ENCODE measurements around the gene CCDC149. TPM values are rescaled to one million over a fixed set of nuclear protein-coding genes. Genes with fewer than 3 reads are reported as not detected.

CCDC149 gene
- total RNA-seq, 4 donors from 2014 or later = 2.8 to 10.0 (median 4.8) TPM

DNA sequence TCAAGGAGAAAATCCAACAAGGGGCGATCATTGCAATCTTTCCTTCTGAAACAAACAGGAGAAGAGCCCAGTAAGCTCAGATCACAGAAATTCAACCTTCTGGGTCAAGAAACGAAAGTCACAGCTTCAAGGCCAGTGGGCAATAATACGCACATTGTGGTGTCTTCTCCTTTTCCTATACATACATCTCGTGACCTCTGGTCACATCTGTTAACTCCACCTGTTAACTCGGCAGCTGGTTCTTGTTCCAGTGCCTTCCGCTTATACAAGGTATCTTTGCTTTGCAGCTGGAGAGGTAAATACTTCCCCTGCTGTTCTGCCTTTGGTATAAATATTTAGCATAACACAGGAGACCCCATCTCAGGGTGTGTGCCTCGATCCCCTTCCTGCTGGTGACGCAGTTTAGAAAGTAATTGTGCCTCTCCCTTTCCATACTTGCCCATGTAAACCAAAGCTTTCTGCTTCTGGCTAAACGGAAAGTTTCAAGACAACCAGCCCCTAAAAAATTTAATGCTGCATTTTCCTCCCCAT, 45.0 kb downstream of the CCDC149 start:
- DNase-seq = no peak
- TF ChIP-seq, protein P1, sequence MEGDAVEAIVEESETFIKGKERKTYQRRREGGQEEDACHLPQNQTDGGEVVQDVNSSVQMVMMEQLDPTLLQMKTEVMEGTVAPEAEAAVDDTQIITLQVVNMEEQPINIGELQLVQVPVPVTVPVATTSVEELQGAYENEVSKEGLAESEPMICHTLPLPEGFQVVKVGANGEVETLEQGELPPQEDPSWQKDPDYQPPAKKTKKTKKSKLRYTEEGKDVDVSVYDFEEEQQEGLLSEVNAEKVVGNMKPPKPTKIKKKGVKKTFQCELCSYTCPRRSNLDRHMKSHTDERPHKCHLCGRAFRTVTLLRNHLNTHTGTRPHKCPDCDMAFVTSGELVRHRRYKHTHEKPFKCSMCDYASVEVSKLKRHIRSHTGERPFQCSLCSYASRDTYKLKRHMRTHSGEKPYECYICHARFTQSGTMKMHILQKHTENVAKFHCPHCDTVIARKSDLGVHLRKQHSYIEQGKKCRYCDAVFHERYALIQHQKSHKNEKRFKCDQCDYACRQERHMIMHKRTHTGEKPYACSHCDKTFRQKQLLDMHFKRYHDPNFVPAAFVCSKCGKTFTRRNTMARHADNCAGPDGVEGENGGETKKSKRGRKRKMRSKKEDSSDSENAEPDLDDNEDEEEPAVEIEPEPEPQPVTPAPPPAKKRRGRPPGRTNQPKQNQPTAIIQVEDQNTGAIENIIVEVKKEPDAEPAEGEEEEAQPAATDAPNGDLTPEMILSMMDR (IDR thresholded peaks at IDR 0.05 in 4 of 5, conservative IDR thresholded peaks at IDR 0.05 in 1 of 5) = no peak
- no peak for TF ChIP-seq POLR2A (IDR thresholded peaks at IDR 0.05)
- no peak overlapping the region for H3K27ac ChIP-seq
- H3K4me3 ChIP-seq = no peak overlapping the region
- H3K9me3 ChIP-seq = peaks cover 0 to 6% (median 0%) of the 10 kb centered on the region in 3 donors
- in situ Hi-C loops (cut with MboI; ENCODE audit: low sequenced_read_pairs in 4 of 4) (no loop called here), intact Hi-C loops (cut with DNase I; ENCODE audit: low total_unique reads) (no loop called here)
- no peak for ATAC-seq
- H3K27me3 ChIP-seq = no peaks in the 10 kb centered on the region
- H3K4me1 ChIP-seq = no peaks in the 10 kb centered on the region
- peaks cover 0 to 12% of the 10 kb centered on the region in 2 donors for H3K36me3 ChIP-seq

DNA sequence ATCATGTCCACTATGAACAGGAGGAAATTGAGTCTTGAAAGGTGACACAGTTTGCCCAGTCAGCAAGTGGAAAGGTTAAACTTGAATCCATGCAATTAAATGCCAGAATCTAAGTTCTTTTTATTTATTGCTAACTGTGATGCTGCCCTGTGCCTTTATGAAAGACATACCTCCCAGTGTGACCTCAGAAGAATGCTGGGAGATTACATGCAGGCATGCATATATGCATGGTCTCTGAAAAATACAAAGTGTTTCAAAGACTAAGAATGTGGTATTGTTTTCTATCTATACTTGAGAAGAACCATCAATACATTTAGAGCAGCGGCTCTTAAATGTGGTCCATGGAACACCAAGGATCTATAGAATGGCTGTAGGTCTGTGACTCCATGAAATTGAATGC, 45.6 kb downstream of the CCDC149 start:
- ATAC-seq = no peak
- peaks cover 0 to 12% of the 10 kb centered on the region in 2 donors for H3K36me3 ChIP-seq
- H3K4me1 ChIP-seq = no peaks in the 10 kb centered on the region
- no peak for DNase-seq
- H3K9me3 ChIP-seq = peaks cover 0 to 6% (median 0%) of the 10 kb centered on the region in 3 donors
- H3K27me3 ChIP-seq = no peaks in the 10 kb centered on the region
- in situ Hi-C loops (cut with MboI; ENCODE audit: low sequenced_read_pairs in 4 of 4) (no loop called here), intact Hi-C loops (cut with DNase I; ENCODE audit: low total_unique reads) (no loop called here)
- no peak for TF ChIP-seq POLR2A (IDR thresholded peaks at IDR 0.05)
- TF ChIP-seq, protein P1 (IDR thresholded peaks at IDR 0.05 in 4 of 5, conservative IDR thresholded peaks at IDR 0.05 in 1 of 5) = no peak
- no peak overlapping the region for H3K4me3 ChIP-seq
- no peak overlapping the region for H3K27ac ChIP-seq

DNA sequence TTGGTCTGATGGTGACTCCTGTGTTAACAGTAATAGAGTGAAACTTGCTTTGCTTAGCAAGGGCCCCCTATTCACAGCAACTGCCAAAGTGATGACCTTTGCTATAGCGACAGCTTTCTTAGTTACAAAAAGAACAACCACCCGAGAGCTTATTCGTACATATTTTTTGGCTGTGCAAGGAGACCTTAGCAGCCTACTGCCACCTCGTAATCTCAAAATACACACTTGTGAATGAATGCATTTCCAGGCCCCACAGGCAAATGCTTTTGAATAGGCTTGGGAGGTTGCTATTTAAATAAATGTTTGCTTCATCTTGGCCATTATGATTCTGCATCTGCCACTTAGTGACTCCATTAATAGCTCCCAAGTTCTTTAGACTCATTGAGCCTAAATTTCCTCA, 47.4 kb downstream of the CCDC149 start:
- Histone ChIP-seq H3K36me3 (peaks cover 0 to 12% of the 10 kb centered on the region in 2 donors), H3K9me3 (peaks cover 0 to 6% (median 0%) of the 10 kb centered on the region in 3 donors), H3K27me3 (no peaks in the 10 kb centered on the region), H3K4me1 (no peaks in the 10 kb centered on the region), H3K27ac (no peak overlapping the region), H3K4me3 (no peak overlapping the region)
- ATAC-seq (no peak), DNase-seq (no peak)
- intact Hi-C loops (cut with DNase I; ENCODE audit: low total_unique reads) (no loop called here), in situ Hi-C loops (cut with MboI; ENCODE audit: low sequenced_read_pairs in 4 of 4) (no loop called here)
- TF ChIP-seq, protein P1 (IDR thresholded peaks at IDR 0.05 in 4 of 5, conservative IDR thresholded peaks at IDR 0.05 in 1 of 5) = no peak
- TF ChIP-seq POLR2A (IDR thresholded peaks at IDR 0.05) = no peak

DNA sequence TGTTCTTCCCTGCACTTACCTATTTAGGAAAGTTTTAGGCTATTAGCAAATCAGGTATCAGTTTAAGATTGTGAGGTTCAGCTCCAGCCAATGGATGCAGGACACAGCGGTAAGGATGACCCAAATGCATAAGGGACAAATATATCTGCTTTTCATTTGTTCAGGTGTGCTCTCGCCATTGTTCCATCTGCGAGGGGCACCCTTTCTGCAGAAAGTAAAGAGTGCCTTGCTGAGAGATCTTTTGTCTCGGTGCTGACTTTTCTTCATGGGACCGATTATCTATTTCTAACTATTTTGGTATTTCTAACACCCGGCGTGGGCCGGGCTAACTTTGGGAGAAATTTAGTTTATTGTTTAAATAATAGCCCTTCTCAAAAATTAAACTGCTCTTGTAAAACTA, 49.0 kb downstream of the CCDC149 start:
- intact Hi-C loops (cut with DNase I; ENCODE audit: low total_unique reads) (no loop called here), in situ Hi-C loops (cut with MboI; ENCODE audit: low sequenced_read_pairs in 4 of 4) (no loop called here)
- Histone ChIP-seq H3K4me1 (peaks cover 0 to under 1% of the 10 kb centered on the region in 2 donors), H3K9me3 (peaks cover 0 to 6% (median 0%) of the 10 kb centered on the region in 3 donors), H3K4me3 (no peak overlapping the region), H3K27ac (no peak overlapping the region), H3K27me3 (no peaks in the 10 kb centered on the region), H3K36me3 (peaks cover 0 to 9% of the 10 kb centered on the region in 2 donors)
- DNase-seq (no peak), ATAC-seq (no peak)
- no peak for TF ChIP-seq POLR2A (IDR thresholded peaks at IDR 0.05)
- TF ChIP-seq, protein P1 (IDR thresholded peaks at IDR 0.05 in 4 of 5, conservative IDR thresholded peaks at IDR 0.05 in 1 of 5) = no peak
